ENCODE data around the gene COL5A1. TPM values are rescaled to one million over a fixed set of nuclear protein-coding genes. Genes with fewer than 3 reads are reported as not detected.

The COL5A1 gene
- polyA plus RNA-seq, 3 donors = 81.2 to 128 (median 113) TPM

GRCh38 chr9:134827993-134828392, 186.4 kb downstream of the COL5A1 start:
- DNase-seq (ENCODE audit: extremely low read depth in 1 of 11, low read depth in 9 of 11, low spot score in 4 of 11) = no peak

- no peak for DNase-seq (ENCODE audit: extremely low read depth in 1 of 11, low read depth in 9 of 11, low spot score in 4 of 11)
Observed at GRCh38 chr9:134828892-134829291, 187.3 kb downstream of the COL5A1 start.

- no peak for DNase-seq (ENCODE audit: extremely low read depth in 1 of 11, low read depth in 9 of 11, low spot score in 4 of 11)
Observed at GRCh38 chr9:134829356-134829937, 187.8 kb downstream of the COL5A1 start.

GRCh38 chr9:134830126-134830525, 188.5 kb downstream of the COL5A1 start:
- DNase-seq (ENCODE audit: extremely low read depth in 1 of 11, low read depth in 9 of 11, low spot score in 4 of 11) = no peak

GRCh38 chr9:134830926-134831720, 189.5 kb downstream of the COL5A1 start:
- no peak for DNase-seq (ENCODE audit: extremely low read depth in 1 of 11, low read depth in 9 of 11, low spot score in 4 of 11)

- DNase-seq (ENCODE audit: extremely low read depth in 1 of 11, low read depth in 9 of 11, low spot score in 4 of 11) = no peak
Observed at GRCh38 chr9:134832471-134832870, 190.9 kb downstream of the COL5A1 start.

GRCh38 chr9:134833294-134833880, 191.8 kb downstream of the COL5A1 start:
- DNase-seq (ENCODE audit: extremely low read depth in 1 of 11, low read depth in 9 of 11, low spot score in 4 of 11) = peak in 1 of 11 donors; percentile 3

- no peak for DNase-seq (ENCODE audit: extremely low read depth in 1 of 11, low read depth in 9 of 11, low spot score in 4 of 11)
Observed at GRCh38 chr9:134834217-134834956, 192.8 kb downstream of the COL5A1 start.

GRCh38 chr9:134834957-134835419, 193.4 kb downstream of the COL5A1 start:
- no peak for DNase-seq (ENCODE audit: extremely low read depth in 1 of 11, low read depth in 9 of 11, low spot score in 4 of 11)

- DNase-seq (ENCODE audit: extremely low read depth in 1 of 11, low read depth in 9 of 11, low spot score in 4 of 11) = no peak
Observed at GRCh38 chr9:134835448-134835847, 193.8 kb downstream of the COL5A1 start.

- no peak for DNase-seq (ENCODE audit: extremely low read depth in 1 of 11, low read depth in 9 of 11, low spot score in 4 of 11)
Observed at GRCh38 chr9:134835987-134836386, 194.4 kb downstream of the COL5A1 start.

- DNase-seq (ENCODE audit: extremely low read depth in 1 of 11, low read depth in 9 of 11, low spot score in 4 of 11) = no peak
Observed at GRCh38 chr9:134836406-134836970, 194.9 kb downstream of the COL5A1 start.

- no peak for DNase-seq (ENCODE audit: extremely low read depth in 1 of 11, low read depth in 9 of 11, low spot score in 4 of 11)
Observed at GRCh38 chr9:134837529-134837928, 195.9 kb downstream of the COL5A1 start.

- no peak for DNase-seq (ENCODE audit: extremely low read depth in 1 of 11, low read depth in 9 of 11, low spot score in 4 of 11)
Observed at GRCh38 chr9:134838651-134839454, 197.2 kb downstream of the COL5A1 start.

- no peak for DNase-seq (ENCODE audit: extremely low read depth in 1 of 11, low read depth in 9 of 11, low spot score in 4 of 11)
Observed at GRCh38 chr9:134839455-134840125, 198.0 kb downstream of the COL5A1 start.

GRCh38 chr9:134840511-134840910, 198.9 kb downstream of the COL5A1 start:
- DNase-seq (ENCODE audit: extremely low read depth in 1 of 11, low read depth in 9 of 11, low spot score in 4 of 11) = no peak

- no peak for DNase-seq (ENCODE audit: extremely low read depth in 1 of 11, low read depth in 9 of 11, low spot score in 4 of 11)
Observed at GRCh38 chr9:134841180-134841904, 199.7 kb downstream of the COL5A1 start.
